Measurements from ENCODE around the gene SPATA13.
"Not testable (repeated sequence)": the region's sequence is repeated elsewhere in the genome, so short reads cannot be mapped to it uniquely, and the experiment has no call there.

SPATA13 gene

GRCh38 chr13:24212674-24213073, 52.2 kb downstream of the SPATA13 start:
- Mint-ChIP-seq H3K27me3 (no peaks in the 10 kb centered on the region), H3K27ac (no peak overlapping the region), H3K4me1 (ENCODE audit: low read depth) (peaks cover 14% of the 10 kb centered on the region), H3K4me3 (no peak overlapping the region), H3K9me3 (no peaks in the 10 kb centered on the region), H3K36me3 (ENCODE audit: low read depth) (no peaks in the 10 kb centered on the region)
- no peak for DNase-seq

- Mint-ChIP-seq H3K4me1 (ENCODE audit: low read depth) (peaks cover 11% of the 10 kb centered on the region), H3K36me3 (ENCODE audit: low read depth) (no peaks in the 10 kb centered on the region), H3K9me3 (no peaks in the 10 kb centered on the region), H3K4me3 (no peak overlapping the region), H3K27me3 (no peaks in the 10 kb centered on the region), H3K27ac (no peak overlapping the region)
- no peak for DNase-seq
These were observed 53.4 kb downstream of the SPATA13 start for GRCh38 chr13:24213932-24214331.

GRCh38 chr13:24214528-24214927, 54.0 kb downstream of the SPATA13 start:
- H3K4me1 Mint-ChIP-seq (ENCODE audit: low read depth): peaks cover 11% of the 10 kb centered on the region
- H3K9me3 Mint-ChIP-seq: no peaks in the 10 kb centered on the region
- no peak overlapping the region for H3K4me3 Mint-ChIP-seq
- no peaks in the 10 kb centered on the region for H3K36me3 Mint-ChIP-seq (ENCODE audit: low read depth)
- DNase-seq: no peak
- no peaks in the 10 kb centered on the region for H3K27me3 Mint-ChIP-seq
- H3K27ac Mint-ChIP-seq: no peak overlapping the region

- Mint-ChIP-seq H3K4me3 (no peak overlapping the region), H3K36me3 (ENCODE audit: low read depth) (no peaks in the 10 kb centered on the region), H3K9me3 (no peaks in the 10 kb centered on the region), H3K27me3 (no peaks in the 10 kb centered on the region), H3K27ac (no peak overlapping the region), H3K4me1 (ENCODE audit: low read depth) (peaks cover 15% of the 10 kb centered on the region)
- no peak for DNase-seq
These were observed 54.6 kb downstream of the SPATA13 start for GRCh38 chr13:24215126-24215525.

GRCh38 chr13:24215732-24216131, 55.2 kb downstream of the SPATA13 start:
- DNase-seq: no peak

GRCh38 chr13:24216176-24216575, 55.7 kb downstream of the SPATA13 start:
- Mint-ChIP-seq H3K4me3 (no peak overlapping the region), H3K27ac (no peak overlapping the region), H3K27me3 (no peaks in the 10 kb centered on the region), H3K4me1 (ENCODE audit: low read depth) (peaks cover 23% of the 10 kb centered on the region), H3K36me3 (ENCODE audit: low read depth) (no peaks in the 10 kb centered on the region), H3K9me3 (no peaks in the 10 kb centered on the region)
- DNase-seq: no peak

More at GRCh38 chr13:24215732-24216131, 55.2 kb downstream of the SPATA13 start:
- H3K4me1 Mint-ChIP-seq (ENCODE audit: low read depth): peaks cover 21% of the 10 kb centered on the region
- no peaks in the 10 kb centered on the region for H3K27me3 Mint-ChIP-seq
- H3K4me3 Mint-ChIP-seq: no peak overlapping the region
- H3K27ac Mint-ChIP-seq: no peak overlapping the region
- H3K36me3 Mint-ChIP-seq (ENCODE audit: low read depth): no peaks in the 10 kb centered on the region
- no peaks in the 10 kb centered on the region for H3K9me3 Mint-ChIP-seq

GRCh38 chr13:24216779-24217178, 56.3 kb downstream of the SPATA13 start:
- H3K4me1 Mint-ChIP-seq (ENCODE audit: low read depth): peaks cover 23% of the 10 kb centered on the region
- H3K4me3 Mint-ChIP-seq; DNase-seq; H3K27ac Mint-ChIP-seq; H3K36me3 Mint-ChIP-seq (ENCODE audit: low read depth); H3K9me3 Mint-ChIP-seq; H3K27me3 Mint-ChIP-seq: not testable (repeated sequence)

- peak overlapping the region; percentile 28 for H3K27ac Mint-ChIP-seq
- no peak for DNase-seq
- H3K36me3 Mint-ChIP-seq (ENCODE audit: low read depth): no peaks in the 10 kb centered on the region
- H3K4me1 Mint-ChIP-seq (ENCODE audit: low read depth): peaks cover 23% of the 10 kb centered on the region
- no peak overlapping the region for H3K4me3 Mint-ChIP-seq
- no peaks in the 10 kb centered on the region for H3K9me3 Mint-ChIP-seq
- no peaks in the 10 kb centered on the region for H3K27me3 Mint-ChIP-seq
These were observed 57.2 kb downstream of the SPATA13 start for GRCh38 chr13:24217601-24218281.

- Mint-ChIP-seq H3K9me3 (no peaks in the 10 kb centered on the region), H3K27me3 (no peaks in the 10 kb centered on the region)
These were observed 57.8 kb downstream of the SPATA13 start for GRCh38 chr13:24218338-24218737.

GRCh38 chr13:24218977-24219376, 58.5 kb downstream of the SPATA13 start:
- no peak overlapping the region for H3K4me3 Mint-ChIP-seq
- no peaks in the 10 kb centered on the region for H3K27me3 Mint-ChIP-seq
- peaks cover 27% of the 10 kb centered on the region for H3K4me1 Mint-ChIP-seq (ENCODE audit: low read depth)
- H3K27ac Mint-ChIP-seq: no peak overlapping the region
- no peaks in the 10 kb centered on the region for H3K36me3 Mint-ChIP-seq (ENCODE audit: low read depth)
- H3K9me3 Mint-ChIP-seq: no peaks in the 10 kb centered on the region
- no peak for DNase-seq

More at GRCh38 chr13:24218338-24218737, 57.8 kb downstream of the SPATA13 start:
- Mint-ChIP-seq H3K36me3 (ENCODE audit: low read depth) (no peaks in the 10 kb centered on the region), H3K4me3 (no peak overlapping the region), H3K4me1 (ENCODE audit: low read depth) (peaks cover 23% of the 10 kb centered on the region), H3K27ac (no peak overlapping the region)
- DNase-seq: no peak

GRCh38 chr13:24220086-24220703, 59.7 kb downstream of the SPATA13 start:
- Mint-ChIP-seq H3K36me3 (ENCODE audit: low read depth) (peaks cover 11% of the 10 kb centered on the region), H3K4me3 (no peak overlapping the region), H3K27ac (no peak overlapping the region), H3K27me3 (no peaks in the 10 kb centered on the region), H3K9me3 (no peaks in the 10 kb centered on the region), H3K4me1 (ENCODE audit: low read depth) (peaks cover 39% of the 10 kb centered on the region)
- DNase-seq: no peak

- peaks cover 15% of the 10 kb centered on the region for H3K36me3 Mint-ChIP-seq (ENCODE audit: low read depth)
- H3K4me1 Mint-ChIP-seq (ENCODE audit: low read depth): peaks cover 45% of the 10 kb centered on the region
- no peaks in the 10 kb centered on the region for H3K9me3 Mint-ChIP-seq
- H3K4me3 Mint-ChIP-seq: no peak overlapping the region
- DNase-seq: no peak
- H3K27me3 Mint-ChIP-seq: no peaks in the 10 kb centered on the region
- no peak overlapping the region for H3K27ac Mint-ChIP-seq
These were observed 60.5 kb downstream of the SPATA13 start for GRCh38 chr13:24221007-24221406.

- H3K27ac Mint-ChIP-seq: no peak overlapping the region
- H3K4me1 Mint-ChIP-seq (ENCODE audit: low read depth): peaks cover 35% of the 10 kb centered on the region
- H3K4me3 Mint-ChIP-seq: no peak overlapping the region
- H3K9me3 Mint-ChIP-seq: no peaks in the 10 kb centered on the region
- peaks cover 15% of the 10 kb centered on the region for H3K36me3 Mint-ChIP-seq (ENCODE audit: low read depth)
- no peaks in the 10 kb centered on the region for H3K27me3 Mint-ChIP-seq
- no peak for DNase-seq
These were observed 62.2 kb downstream of the SPATA13 start for GRCh38 chr13:24222756-24223155.

GRCh38 chr13:24223341-24224231, 63.1 kb downstream of the SPATA13 start:
- Mint-ChIP-seq H3K9me3 (no peaks in the 10 kb centered on the region), H3K27me3 (no peaks in the 10 kb centered on the region), H3K36me3 (ENCODE audit: low read depth) (peaks cover 15% of the 10 kb centered on the region), H3K4me1 (ENCODE audit: low read depth) (peaks cover 34% of the 10 kb centered on the region), H3K4me3 (peak overlapping the region; percentile 53), H3K27ac (no peak overlapping the region)
- DNase-seq: no peak

Measured in activated T-cell treated with anti-CD3 and anti-CD28 coated beads, Interleukin-2, amount 50 U/mL, for 24 hours (primary cell).